Measurements from ENCODE around the gene ERAL1. TPM values are rescaled to one million over a fixed set of nuclear protein-coding genes. Genes with fewer than 3 reads are reported as not detected.

ERAL1 gene
- total and polyA plus RNA-seq, 2 experiments from 2014 or later, result 30.0 to 77.1 TPM

GRCh38 chr17:28904800-28905199, 50.0 kb downstream of the ERAL1 start:
- H3K79me2 ChIP-seq, result peaks cover 22% of the 10 kb centered on the region
- WGBS (ENCODE audit: low lambda C conversion rate, missing lambda C conversion rate), result 60% methylated on average over 4 of the region's 4 CpGs
- no peaks in the 10 kb centered on the region for H3K36me3 ChIP-seq (replicated peaks; ENCODE audit: insufficient read depth, low read depth)
- H3K4me2 ChIP-seq, result no peak overlapping the region
- H4K20me1 ChIP-seq (ENCODE audit: insufficient read depth, poor library complexity, severe bottlenecking), result no peaks in the 10 kb centered on the region
- no peaks in the 10 kb centered on the region for H3K9me2 ChIP-seq (replicated peaks; ENCODE audit: insufficient read depth)
- H3K4me3 ChIP-seq, result no peak overlapping the region
- H3K9me3 ChIP-seq (ENCODE audit: low read depth), result no peaks in the 10 kb centered on the region
- no peak overlapping the region for H2AFZ ChIP-seq
- TF ChIP-seq EZH2phosphoT487 (IDR thresholded peaks at IDR 0.05; ENCODE audit: low read depth, severe bottlenecking, unreplicated experiment), result no peak
- TF ChIP-seq CTCF (IDR thresholded peaks at IDR 0.05; ENCODE audit: poor library complexity), result no peak
- TF ChIP-seq EZH2 (IDR thresholded peaks at IDR 0.05; ENCODE audit: borderline replicate concordance), result no peak
- H3K27me3 ChIP-seq, result no peaks in the 10 kb centered on the region
- peaks cover 5% of the 10 kb centered on the region for H3K4me1 ChIP-seq (ENCODE audit: insufficient read depth)
- no peak for DNase-seq (ENCODE audit: low spot score)
- no peak overlapping the region for H3K27ac ChIP-seq

DNA sequence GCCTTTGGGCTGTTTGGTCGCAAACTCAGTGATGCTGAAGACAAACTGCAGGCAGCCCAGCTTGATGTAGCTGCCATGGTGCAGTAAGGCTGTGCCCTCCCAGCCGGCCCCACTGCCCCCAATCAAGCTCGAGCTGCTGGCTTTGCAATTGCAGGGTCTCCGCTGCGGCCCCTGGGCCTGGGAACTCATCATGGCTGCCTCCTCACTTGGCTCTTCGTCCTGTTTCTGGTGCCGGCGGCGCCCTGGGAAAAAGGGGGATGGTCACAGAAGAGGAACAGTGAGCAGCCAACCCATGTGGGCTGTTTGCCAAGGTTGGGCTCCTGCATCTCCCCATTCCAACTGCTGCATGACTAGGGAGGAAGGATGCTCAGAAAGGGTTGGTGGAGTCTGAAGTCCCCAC, 51.5 kb downstream of the ERAL1 start:
- H3K27ac ChIP-seq, result no peak overlapping the region
- TF ChIP-seq EZH2phosphoT487 (IDR thresholded peaks at IDR 0.05; ENCODE audit: low read depth, severe bottlenecking, unreplicated experiment) (no peak), EZH2 (IDR thresholded peaks at IDR 0.05; ENCODE audit: borderline replicate concordance) (no peak), CTCF (IDR thresholded peaks at IDR 0.05; ENCODE audit: poor library complexity) (no peak)
- WGBS (ENCODE audit: low lambda C conversion rate, missing lambda C conversion rate), result 93% methylated on average over 9 of the region's 9 CpGs
- H3K27me3 ChIP-seq, result no peaks in the 10 kb centered on the region
- peaks cover 8% of the 10 kb centered on the region for H3K79me2 ChIP-seq
- no peaks in the 10 kb centered on the region for H3K36me3 ChIP-seq (replicated peaks; ENCODE audit: insufficient read depth, low read depth)
- H3K4me1 ChIP-seq (ENCODE audit: insufficient read depth), result peaks cover 5% of the 10 kb centered on the region
- H2AFZ ChIP-seq, result no peak overlapping the region
- DNase-seq (ENCODE audit: low spot score), result no peak
- no peak overlapping the region for H3K4me3 ChIP-seq
- no peaks in the 10 kb centered on the region for H3K9me3 ChIP-seq (ENCODE audit: low read depth)
- no peak overlapping the region for H3K4me2 ChIP-seq
- no peaks in the 10 kb centered on the region for H3K9me2 ChIP-seq (replicated peaks; ENCODE audit: insufficient read depth)
- no peaks in the 10 kb centered on the region for H4K20me1 ChIP-seq (ENCODE audit: insufficient read depth, poor library complexity, severe bottlenecking)

DNA sequence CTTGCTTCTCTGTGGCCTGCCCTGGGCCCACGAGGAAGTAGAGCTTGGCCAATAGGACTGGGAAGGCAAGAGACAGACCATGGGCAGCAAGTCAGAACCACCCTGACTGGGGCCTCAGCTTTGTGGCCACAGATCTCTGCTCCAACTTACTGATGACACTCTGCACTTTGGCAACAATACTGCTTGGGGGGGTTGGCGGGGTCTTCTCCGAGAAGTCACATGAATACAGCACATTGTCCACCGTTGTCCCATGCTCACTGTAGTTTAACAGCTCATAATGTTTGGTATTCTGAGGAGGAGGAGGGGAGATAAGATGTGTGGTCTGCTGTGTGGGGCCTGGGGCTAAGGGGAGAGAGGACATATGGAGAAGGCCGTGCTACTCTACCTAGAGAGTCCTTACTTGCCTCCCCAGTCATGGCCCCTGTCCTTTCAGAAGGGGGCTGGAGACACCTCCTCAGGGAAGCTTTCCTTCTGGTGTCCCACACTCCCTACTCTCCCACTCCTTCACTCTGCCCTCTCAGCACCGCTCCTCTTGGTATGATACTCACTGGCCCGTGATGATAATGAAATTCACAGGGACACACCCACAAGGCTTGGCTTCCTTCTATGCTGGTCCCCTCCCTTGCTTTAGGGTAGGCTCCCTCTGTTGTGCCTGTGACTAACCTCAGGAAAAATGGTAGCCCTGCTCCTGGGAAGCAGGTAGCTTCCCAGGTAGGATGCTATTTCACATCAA, 52.1 kb downstream of the ERAL1 start:
- Histone ChIP-seq H2AFZ (no peak overlapping the region), H3K27ac (no peak overlapping the region), H3K36me3 (replicated peaks; ENCODE audit: insufficient read depth, low read depth) (no peaks in the 10 kb centered on the region), H4K20me1 (ENCODE audit: insufficient read depth, poor library complexity, severe bottlenecking) (no peaks in the 10 kb centered on the region), H3K27me3 (no peaks in the 10 kb centered on the region), H3K4me1 (ENCODE audit: insufficient read depth) (peaks cover 5% of the 10 kb centered on the region), H3K79me2 (peaks cover 5% of the 10 kb centered on the region), H3K9me3 (ENCODE audit: low read depth) (no peaks in the 10 kb centered on the region), H3K9me2 (replicated peaks; ENCODE audit: insufficient read depth) (no peaks in the 10 kb centered on the region), H3K4me3 (no peak overlapping the region), H3K4me2 (no peak overlapping the region)
- DNase-seq (ENCODE audit: low spot score), result no peak
- TF ChIP-seq CTCF (IDR thresholded peaks at IDR 0.05; ENCODE audit: poor library complexity), result no peak
- no peak for TF ChIP-seq EZH2phosphoT487 (IDR thresholded peaks at IDR 0.05; ENCODE audit: low read depth, severe bottlenecking, unreplicated experiment)
- no peak for TF ChIP-seq EZH2 (IDR thresholded peaks at IDR 0.05; ENCODE audit: borderline replicate concordance)
- WGBS (ENCODE audit: low lambda C conversion rate, missing lambda C conversion rate), result 85% methylated on average over 7 of the region's 7 CpGs

Data from hepatocyte (in vitro differentiated cells).